DOHH2 (cell line): ENCODE data around the gene CNTNAP5.

Source experiments
- EZH2phosphoT487 ChIP-seq: fragments of 200-600 bp; sonication (generic); IDR thresholded peaks from 2 replicates; pipeline ENCODE4 v1.6.1; 2017; ENCODE audit warnings: borderline replicate concordance, mild to moderate bottlenecking, antibody characterized with exemption, low read length, moderate library complexity, mixed read lengths
- TF ChIP-seq, protein P1 (sequence below): fragments of 200-600 bp; sonication (generic); IDR thresholded peaks from one replicate; pipeline ENCODE4 v1.5.1; 2014; ENCODE audit warnings: antibody characterized with exemption, mild to moderate bottlenecking, low read depth, low read length; ENCODE audit not compliant: poor library complexity, severe bottlenecking

DNA sequence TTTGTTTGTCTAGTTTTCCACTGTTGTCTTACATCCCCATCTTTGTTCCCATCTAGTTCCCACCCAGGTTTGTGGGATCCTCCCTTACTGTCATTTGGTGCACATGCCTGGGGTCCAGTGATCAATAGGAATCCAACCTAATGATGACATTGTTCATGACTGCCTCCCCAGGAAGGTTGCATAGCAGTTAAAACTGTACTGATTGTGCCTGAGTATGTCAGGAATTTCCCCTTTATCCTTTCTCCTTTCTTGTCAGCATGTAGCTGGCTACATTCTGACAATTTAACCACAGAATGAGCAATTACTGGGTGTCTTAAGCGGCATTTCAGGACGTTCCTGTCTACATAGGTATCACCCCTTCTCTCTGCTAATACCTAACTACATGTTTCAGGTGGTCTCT lies 653.0 kb downstream of the CNTNAP5 start:
- TF ChIP-seq, protein P1, sequence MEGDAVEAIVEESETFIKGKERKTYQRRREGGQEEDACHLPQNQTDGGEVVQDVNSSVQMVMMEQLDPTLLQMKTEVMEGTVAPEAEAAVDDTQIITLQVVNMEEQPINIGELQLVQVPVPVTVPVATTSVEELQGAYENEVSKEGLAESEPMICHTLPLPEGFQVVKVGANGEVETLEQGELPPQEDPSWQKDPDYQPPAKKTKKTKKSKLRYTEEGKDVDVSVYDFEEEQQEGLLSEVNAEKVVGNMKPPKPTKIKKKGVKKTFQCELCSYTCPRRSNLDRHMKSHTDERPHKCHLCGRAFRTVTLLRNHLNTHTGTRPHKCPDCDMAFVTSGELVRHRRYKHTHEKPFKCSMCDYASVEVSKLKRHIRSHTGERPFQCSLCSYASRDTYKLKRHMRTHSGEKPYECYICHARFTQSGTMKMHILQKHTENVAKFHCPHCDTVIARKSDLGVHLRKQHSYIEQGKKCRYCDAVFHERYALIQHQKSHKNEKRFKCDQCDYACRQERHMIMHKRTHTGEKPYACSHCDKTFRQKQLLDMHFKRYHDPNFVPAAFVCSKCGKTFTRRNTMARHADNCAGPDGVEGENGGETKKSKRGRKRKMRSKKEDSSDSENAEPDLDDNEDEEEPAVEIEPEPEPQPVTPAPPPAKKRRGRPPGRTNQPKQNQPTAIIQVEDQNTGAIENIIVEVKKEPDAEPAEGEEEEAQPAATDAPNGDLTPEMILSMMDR, result no peak
- TF ChIP-seq EZH2phosphoT487, result no peak
